CD4-positive, alpha-beta T cell (primary cell): ENCODE measurements around the gene RPS23. TPM values are rescaled to one million over a fixed set of nuclear protein-coding genes. Genes with fewer than 3 reads are reported as not detected.

Experiments used
- ATAC-seq: fragments of 200-7000 bp; cut with Tn5 transposase; one replicate; pipeline ENCODE4 v1.10.0; 2022; ENCODE audit warnings: mild to moderate bottlenecking; ENCODE audit not compliant: poor library complexity
- CTCF ChIA-PET: fragments of 350-600 bp; sonication (Branson Sonifier 250); formaldehyde crosslinking; loops from one replicate; lab custom pipeline; 2021; ENCODE audit warnings: antibody characterized with exemption, inconsistent platforms; lab: Charles Lee
- POLR2A ChIA-PET: fragments of 350-600 bp; sonication (Branson Sonifier 250); formaldehyde crosslinking; loops from one replicate; lab custom pipeline; 2021; ENCODE audit warnings: antibody characterized with exemption, inconsistent platforms; lab: Charles Lee
- DNase-seq, 14 experiments: peaks; one replicate each; pipeline ENCODE4 v3.0.0-alpha.2; 2013 to 2020; ENCODE audit warnings: mixed read lengths in 2 of 14
- H3K27ac ChIP-seq, 2 donors: one replicate each; pipeline versions ENCODE4 v1.5.1 to v1.7.0; 2013; ENCODE audit warnings: low read length in 2 of 2, low read depth in 1 of 2, mild to moderate bottlenecking in 1 of 2
- H3K27me3 ChIP-seq, 2 experiments: 1 replicate in 1 of 2; 2 replicates in 1 of 2; pipeline versions ENCODE4 v1.6.1 to v1.7.0; 2013; ENCODE audit warnings: low read length in 2 of 2, control low read depth in 1 of 2, mild to moderate bottlenecking in 1 of 2, moderate library complexity in 1 of 2; ENCODE audit not compliant: insufficient read depth in 2 of 2, control insufficient read depth in 1 of 2
- H3K36me3 ChIP-seq: one replicate; pipeline ENCODE4 v1.6.1; 2013; ENCODE audit warnings: low read length, control low read depth; ENCODE audit not compliant: insufficient read depth
- H3K4me1 ChIP-seq: one replicate; pipeline ENCODE4 v1.6.1; 2013; ENCODE audit warnings: low read length, control low read depth; ENCODE audit not compliant: insufficient read depth
- H3K4me3 ChIP-seq: one replicate; pipeline ENCODE4 v1.5.1; 2013; ENCODE audit warnings: mild to moderate bottlenecking, low read length, moderate library complexity
- H3K9me3 ChIP-seq, 2 experiments: 1 replicate in 1 of 2; 2 replicates in 1 of 2; pipeline versions ENCODE4 v1.6.1 to v1.7.0; 2013; ENCODE audit warnings: low read length in 2 of 2, mild to moderate bottlenecking in 2 of 2, control low read depth in 1 of 2, moderate library complexity in 1 of 2; ENCODE audit not compliant: control insufficient read depth in 1 of 2, insufficient read depth in 1 of 2
- H3K27ac Mint-ChIP-seq: one replicate; pipeline ENCODE4 v1.8.0; 2020; ENCODE audit warnings: mixed read lengths
- H3K27me3 Mint-ChIP-seq: one replicate; pipeline ENCODE4 v1.8.0; 2021; ENCODE audit warnings: mixed read lengths
- H3K36me3 Mint-ChIP-seq: one replicate; pipeline ENCODE4 v1.8.0; 2021; ENCODE audit warnings: low read depth, mixed read lengths
- H3K4me1 Mint-ChIP-seq: one replicate; pipeline ENCODE4 v1.8.0; 2021; ENCODE audit warnings: low read depth, mixed read lengths
- H3K4me3 Mint-ChIP-seq: one replicate; pipeline ENCODE4 v1.8.0; 2020; ENCODE audit warnings: mild to moderate bottlenecking, mixed read lengths
- H3K9me3 Mint-ChIP-seq: one replicate; pipeline ENCODE4 v1.8.0; 2020; ENCODE audit warnings: mixed read lengths
- intact Hi-C, 2 experiments: fragments of 100-400 bp; cut with DNase I in 1 of 2; cut with micrococcal nuclease in 1 of 2; formaldehyde crosslinking; loops; one replicate each; pipeline versions ENCODE4 v1.15.1 to v1.9.0; 2023 to 2025; cut with DNase I, micrococcal nuclease
- total RNA-seq, 174 experiments: library from RNA in 2 of 174; stranded (reverse) in 2 of 174; gene quantifications; one replicate each; pipeline ENCODE4 v1.2.3 and lab custom pipeline; 2021 to 2026
- TF ChIP-seq, protein P1 (sequence below): fragments of 200-600 bp; IDR thresholded peaks from one replicate; pipeline ENCODE4 v1.8.0; 2022; ENCODE audit warnings: antibody characterized with exemption, mild to moderate bottlenecking

RPS23 gene
- total RNA-seq, 2 experiments from 2014 or later: 4,190 to 4,212 TPM

DNA sequence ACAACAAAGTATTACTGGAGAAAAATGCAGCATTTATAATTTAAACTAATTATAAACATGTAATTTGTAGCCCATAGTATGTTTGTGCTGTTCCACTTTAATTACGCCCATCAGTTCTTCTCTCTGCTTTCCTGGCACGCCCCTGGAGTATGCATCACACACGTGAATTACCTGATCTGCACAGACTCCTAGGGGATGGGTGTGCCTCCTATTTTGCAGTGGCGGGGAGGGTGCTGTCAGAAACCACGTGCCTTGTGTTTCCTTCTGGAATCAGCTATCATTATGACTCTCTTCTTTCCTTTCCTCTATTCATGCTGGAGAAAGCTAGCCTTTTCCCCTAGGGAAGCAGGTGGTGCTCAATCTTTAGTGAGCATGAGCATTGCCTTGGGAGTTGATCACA, 43.3 kb downstream of the RPS23 start:
- POLR2A ChIA-PET: no interaction called here
- ATAC-seq (no peak), DNase-seq (no peak)
- intact Hi-C loops: no loop called here
- H3K27me3 Mint-ChIP-seq: no peaks in the 10 kb centered on the region
- H3K9me3 ChIP-seq: no peaks in the 10 kb centered on the region
- CTCF ChIA-PET: no interaction called here
- no peak overlapping the region for H3K27ac Mint-ChIP-seq
- H3K36me3 Mint-ChIP-seq: no peaks in the 10 kb centered on the region
- H3K4me3 ChIP-seq: no peak overlapping the region
- no peaks in the 10 kb centered on the region for H3K36me3 ChIP-seq
- no peaks in the 10 kb centered on the region for H3K27me3 ChIP-seq
- H3K4me1 ChIP-seq: no peaks in the 10 kb centered on the region
- no peak overlapping the region for H3K27ac ChIP-seq
- TF ChIP-seq, protein P1, sequence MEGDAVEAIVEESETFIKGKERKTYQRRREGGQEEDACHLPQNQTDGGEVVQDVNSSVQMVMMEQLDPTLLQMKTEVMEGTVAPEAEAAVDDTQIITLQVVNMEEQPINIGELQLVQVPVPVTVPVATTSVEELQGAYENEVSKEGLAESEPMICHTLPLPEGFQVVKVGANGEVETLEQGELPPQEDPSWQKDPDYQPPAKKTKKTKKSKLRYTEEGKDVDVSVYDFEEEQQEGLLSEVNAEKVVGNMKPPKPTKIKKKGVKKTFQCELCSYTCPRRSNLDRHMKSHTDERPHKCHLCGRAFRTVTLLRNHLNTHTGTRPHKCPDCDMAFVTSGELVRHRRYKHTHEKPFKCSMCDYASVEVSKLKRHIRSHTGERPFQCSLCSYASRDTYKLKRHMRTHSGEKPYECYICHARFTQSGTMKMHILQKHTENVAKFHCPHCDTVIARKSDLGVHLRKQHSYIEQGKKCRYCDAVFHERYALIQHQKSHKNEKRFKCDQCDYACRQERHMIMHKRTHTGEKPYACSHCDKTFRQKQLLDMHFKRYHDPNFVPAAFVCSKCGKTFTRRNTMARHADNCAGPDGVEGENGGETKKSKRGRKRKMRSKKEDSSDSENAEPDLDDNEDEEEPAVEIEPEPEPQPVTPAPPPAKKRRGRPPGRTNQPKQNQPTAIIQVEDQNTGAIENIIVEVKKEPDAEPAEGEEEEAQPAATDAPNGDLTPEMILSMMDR: no peak
- no peak overlapping the region for H3K4me3 Mint-ChIP-seq
- no peaks in the 10 kb centered on the region for H3K9me3 Mint-ChIP-seq
- no peaks in the 10 kb centered on the region for H3K4me1 Mint-ChIP-seq

DNA sequence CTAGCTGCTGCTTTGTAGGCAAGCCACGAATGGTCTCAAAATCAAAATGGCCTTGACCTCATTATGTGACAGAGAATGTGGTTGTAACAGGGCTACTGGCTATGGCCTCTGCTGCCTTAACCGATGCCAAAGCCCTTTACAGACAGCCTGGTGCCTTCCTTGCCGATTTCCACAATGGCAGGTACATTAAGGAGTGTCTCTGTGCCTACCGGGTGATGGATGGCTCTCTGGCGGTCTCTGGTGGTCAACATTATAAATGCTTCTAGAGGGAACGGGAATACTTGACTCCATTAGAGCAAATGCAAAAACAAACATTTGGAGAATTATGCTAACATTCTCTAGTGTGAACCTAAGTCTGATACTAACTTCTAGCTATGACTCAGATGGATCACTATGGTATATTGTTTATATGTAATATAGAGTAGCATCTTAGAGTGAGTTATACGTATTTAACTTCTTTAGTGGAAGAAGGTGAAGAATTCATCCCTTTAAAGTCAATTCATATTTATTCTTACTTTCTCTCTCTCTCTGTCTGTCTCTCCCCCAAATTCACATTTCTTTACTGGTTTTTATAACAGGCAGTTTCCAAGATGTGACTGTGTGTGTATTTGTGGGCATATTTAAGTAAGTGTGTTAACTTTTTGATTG, 52.5 kb downstream of the RPS23 start:
- CTCF ChIA-PET: interaction anchor here (0.8 to 1.9 kb wide), 6 partner anchors 8 to 926 kb away, joined by 3 to 5 read pairs (median 4); no protein-coding TSS in a partner anchor
- ATAC-seq: peak; percentile 89
- Histone ChIP-seq H3K27me3 (no peaks in the 10 kb centered on the region), H3K4me3 (no peak overlapping the region), H3K27ac (no peak overlapping the region), H3K36me3 (no peaks in the 10 kb centered on the region), H3K4me1 (peaks cover 3% of the 10 kb centered on the region), H3K9me3 (no peaks in the 10 kb centered on the region)
- TF ChIP-seq, protein P1: peak; percentile 76
- intact Hi-C loops: loop anchor here (1.0 kb wide), 2 partner anchors 718 to 800 kb away; no protein-coding TSS in a partner anchor
- POLR2A ChIA-PET: interaction anchor here (1.6 kb wide), 1 partner anchor 475 kb away, joined by 5 read pairs; the partner anchor contains the start of gene SSBP2
- DNase-seq: peak; percentile 31 to 79 (median 52)
- peaks cover 5% of the 10 kb centered on the region for H3K4me1 Mint-ChIP-seq
- no peak overlapping the region for H3K27ac Mint-ChIP-seq
- H3K4me3 Mint-ChIP-seq: no peak overlapping the region
- H3K36me3 Mint-ChIP-seq: no peaks in the 10 kb centered on the region
- H3K27me3 Mint-ChIP-seq: no peaks in the 10 kb centered on the region
- H3K9me3 Mint-ChIP-seq: no peaks in the 10 kb centered on the region
